GM12874 (cell line): Measurements from ENCODE around the gene MTNR1B.

ENCODE experiments used
- TF ChIP-seq, protein P1 (sequence below): IDR thresholded peaks from 2 replicates; pipeline ENCODE4 v1.5.1; 2011; ENCODE audit warnings: low read depth, mild to moderate bottlenecking, control low read depth, low read length, moderate library complexity; ENCODE audit not compliant: insufficient read depth

MTNR1B gene

DNA sequence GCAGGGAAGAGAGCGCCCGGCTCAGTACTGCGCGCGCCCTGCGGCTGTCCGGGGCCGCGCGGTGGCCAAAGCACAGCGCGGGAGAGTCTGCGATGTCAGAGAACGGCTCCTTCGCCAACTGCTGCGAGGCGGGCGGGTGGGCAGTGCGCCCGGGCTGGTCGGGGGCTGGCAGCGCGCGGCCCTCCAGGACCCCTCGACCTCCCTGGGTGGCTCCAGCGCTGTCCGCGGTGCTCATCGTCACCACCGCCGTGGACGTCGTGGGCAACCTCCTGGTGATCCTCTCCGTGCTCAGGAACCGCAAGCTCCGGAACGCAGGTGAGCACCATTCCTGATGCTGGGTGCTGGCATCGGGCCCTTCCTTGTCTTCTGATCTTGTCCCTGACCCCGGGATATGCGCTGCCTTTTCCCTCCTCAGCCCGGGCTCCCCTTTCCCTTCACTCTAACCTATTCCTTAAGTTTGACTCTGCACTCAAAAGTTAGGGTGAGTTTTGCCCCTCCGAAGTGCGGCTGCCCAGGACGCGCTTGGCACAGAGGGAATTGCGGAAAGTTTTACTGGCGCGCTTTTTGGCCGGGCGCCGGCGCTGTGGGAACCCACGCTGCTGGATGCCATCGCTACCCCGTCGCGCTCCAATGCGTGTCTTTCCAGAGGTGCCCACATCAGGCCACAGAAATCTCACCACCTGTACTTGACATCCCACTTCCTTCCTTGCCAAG is at the start of gene MTNR1B:
MTNR1B (plus strand) TSS at position 18 of the 714 bp plus-strand sequence; CDS start at position 93, 75 bp downstream.
- TF ChIP-seq, protein P1, sequence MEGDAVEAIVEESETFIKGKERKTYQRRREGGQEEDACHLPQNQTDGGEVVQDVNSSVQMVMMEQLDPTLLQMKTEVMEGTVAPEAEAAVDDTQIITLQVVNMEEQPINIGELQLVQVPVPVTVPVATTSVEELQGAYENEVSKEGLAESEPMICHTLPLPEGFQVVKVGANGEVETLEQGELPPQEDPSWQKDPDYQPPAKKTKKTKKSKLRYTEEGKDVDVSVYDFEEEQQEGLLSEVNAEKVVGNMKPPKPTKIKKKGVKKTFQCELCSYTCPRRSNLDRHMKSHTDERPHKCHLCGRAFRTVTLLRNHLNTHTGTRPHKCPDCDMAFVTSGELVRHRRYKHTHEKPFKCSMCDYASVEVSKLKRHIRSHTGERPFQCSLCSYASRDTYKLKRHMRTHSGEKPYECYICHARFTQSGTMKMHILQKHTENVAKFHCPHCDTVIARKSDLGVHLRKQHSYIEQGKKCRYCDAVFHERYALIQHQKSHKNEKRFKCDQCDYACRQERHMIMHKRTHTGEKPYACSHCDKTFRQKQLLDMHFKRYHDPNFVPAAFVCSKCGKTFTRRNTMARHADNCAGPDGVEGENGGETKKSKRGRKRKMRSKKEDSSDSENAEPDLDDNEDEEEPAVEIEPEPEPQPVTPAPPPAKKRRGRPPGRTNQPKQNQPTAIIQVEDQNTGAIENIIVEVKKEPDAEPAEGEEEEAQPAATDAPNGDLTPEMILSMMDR, result no peak

DNA sequence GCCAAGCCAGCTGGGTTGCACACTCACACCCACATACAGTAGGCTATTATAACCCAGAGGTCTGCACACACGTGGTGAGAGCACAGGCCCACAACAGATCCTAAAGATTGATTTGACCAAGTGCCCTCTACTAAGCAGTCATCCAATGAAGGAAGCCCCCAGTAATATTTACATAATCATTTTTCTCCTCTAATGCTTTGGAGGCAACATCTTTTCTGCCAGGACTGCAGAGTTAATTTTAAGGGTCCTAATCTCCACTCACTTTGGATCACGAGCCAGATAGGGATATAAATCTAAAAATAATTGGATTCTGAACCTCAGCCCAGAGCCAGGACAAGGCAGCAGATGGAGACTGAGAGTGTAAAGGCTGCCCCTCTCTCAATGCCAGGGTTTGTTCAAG is 49.1 kb upstream of the MTNR1B start:
- TF ChIP-seq, protein P1, result no peak

DNA sequence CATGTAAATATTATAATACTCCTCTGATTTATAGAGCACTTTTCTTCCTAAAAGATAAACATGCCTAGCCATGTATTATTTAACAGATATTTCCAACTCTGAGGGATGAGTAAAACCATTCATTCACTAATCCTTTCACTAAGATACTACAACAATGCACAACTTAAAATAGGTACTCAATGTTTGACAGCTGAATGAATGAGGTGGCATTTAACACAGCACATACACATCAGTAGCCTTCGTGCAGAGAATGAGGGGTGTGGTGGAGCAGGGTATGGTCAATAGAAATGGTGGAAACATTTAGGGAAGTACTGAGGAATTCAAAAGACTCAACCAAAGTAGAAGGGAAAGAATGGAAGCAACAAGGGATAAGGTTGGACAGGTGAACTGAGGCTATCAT is 46.7 kb upstream of the MTNR1B start:
- TF ChIP-seq, protein P1, result no peak

DNA sequence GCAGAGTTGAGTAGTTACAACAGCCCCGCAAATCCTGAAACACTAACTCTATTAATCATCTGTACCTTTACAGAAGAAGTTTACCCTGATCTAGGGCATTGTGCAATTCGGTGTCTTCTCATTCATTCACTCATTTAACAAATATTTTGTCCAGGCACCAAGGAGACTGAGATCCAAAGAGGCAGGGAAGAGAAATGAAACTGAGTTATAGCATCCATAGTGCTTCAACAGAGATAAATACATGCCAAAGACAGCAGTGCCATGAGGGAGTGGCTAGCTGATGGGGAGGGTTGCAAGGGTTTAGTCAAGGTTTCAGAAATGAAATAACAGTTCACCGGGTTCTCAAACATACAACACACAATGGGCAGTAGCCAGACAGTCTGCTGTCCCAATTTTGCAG is 40.2 kb upstream of the MTNR1B start:
- TF ChIP-seq, protein P1, result no peak

DNA sequence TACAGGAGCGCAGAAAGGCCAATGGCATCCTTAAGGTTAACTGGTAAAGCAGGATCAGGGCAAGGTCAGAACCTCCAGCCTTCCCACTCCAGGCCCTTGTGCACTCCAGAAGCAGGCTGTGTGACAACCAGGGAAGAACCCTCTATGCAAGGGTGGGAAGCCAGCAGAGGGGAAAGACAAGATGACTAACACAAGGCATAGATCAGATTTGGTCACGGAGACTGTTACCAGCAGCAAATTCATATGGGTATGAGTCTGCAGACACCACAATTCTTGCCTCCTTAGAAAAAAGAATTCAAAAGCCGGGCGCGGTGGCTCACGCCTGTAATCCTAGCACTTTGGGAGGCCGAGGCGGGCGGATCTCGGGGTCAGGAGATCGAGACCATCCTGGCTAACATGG is 39.8 kb upstream of the MTNR1B start:
- TF ChIP-seq, protein P1, result no peak

DNA sequence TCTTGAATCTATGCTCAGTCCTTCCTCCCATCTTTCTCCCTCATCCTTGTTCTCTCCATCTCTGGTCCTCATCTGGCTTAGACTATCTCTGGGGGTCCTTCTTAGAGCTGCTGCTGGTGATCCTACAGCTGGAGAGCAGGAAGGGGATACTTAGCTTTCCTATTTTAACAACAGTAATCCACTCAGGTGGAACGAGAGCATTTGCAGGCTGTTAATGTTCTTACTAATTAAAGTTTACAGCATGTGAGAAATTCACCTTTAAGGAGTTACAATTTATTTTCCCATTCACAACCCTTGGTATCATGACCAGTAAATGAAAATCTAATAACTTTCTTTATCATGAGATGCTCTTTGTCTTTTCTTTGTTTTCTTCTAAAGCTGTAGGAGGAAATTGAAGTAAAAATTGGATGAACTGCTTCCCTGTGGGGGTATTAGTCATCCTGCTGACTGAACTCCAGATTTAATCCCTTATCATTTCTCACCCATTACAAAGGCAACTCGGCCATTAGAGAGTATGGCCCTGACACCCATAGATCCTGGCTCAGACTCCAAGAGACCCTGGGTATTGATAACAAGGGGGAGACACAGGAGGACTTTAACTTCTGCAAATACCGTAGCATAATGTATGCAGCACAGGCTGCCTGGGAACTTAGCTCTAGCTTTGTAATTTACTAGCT is 37.6 kb upstream of the MTNR1B start:
- TF ChIP-seq, protein P1, result no peak

DNA sequence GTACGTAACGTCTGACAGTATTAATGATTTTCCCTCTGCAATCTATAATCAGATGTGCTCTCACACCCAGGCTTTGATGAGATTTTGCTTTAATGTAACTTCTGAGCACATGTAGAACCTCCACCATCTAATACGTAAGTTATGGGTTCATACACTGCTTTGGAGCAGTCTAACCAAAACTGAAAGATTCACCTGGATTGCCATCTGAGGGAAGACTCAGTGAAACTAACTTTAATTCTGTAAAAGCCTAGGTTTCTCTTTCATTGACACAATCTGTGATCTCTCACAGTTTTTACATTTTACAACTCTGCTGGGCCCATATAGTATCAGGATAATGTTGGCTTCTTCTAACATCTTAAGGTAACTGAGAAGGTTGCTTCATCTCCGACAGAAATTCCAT is 30.1 kb upstream of the MTNR1B start:
- TF ChIP-seq, protein P1, result no peak
